IPS-18c (cell line): ENCODE measurements around the gene CTIF.

Source experiments
- H3K4me3 ChIP-seq: 2 replicates; pipeline ENCODE4 v1.7.0; 2013; ENCODE audit warnings: low read depth, mild to moderate bottlenecking, low read length, moderate library complexity; ENCODE audit not compliant: insufficient read depth
- H3K9me3 ChIP-seq: one replicate; pipeline ENCODE4 v1.6.1; 2013; ENCODE audit warnings: mild to moderate bottlenecking, low read length, moderate library complexity; ENCODE audit not compliant: control insufficient read depth, insufficient read depth

CTIF gene

GRCh38 chr18:48724442-48724841 is 185.6 kb downstream of the CTIF start:
- Histone ChIP-seq H3K4me3 (no peak overlapping the region), H3K9me3 (no peaks in the 10 kb centered on the region)

- no peaks in the 10 kb centered on the region for H3K9me3 ChIP-seq
- H3K4me3 ChIP-seq = no peak overlapping the region
Measured at GRCh38 chr18:48724939-48725338, 186.1 kb downstream of the CTIF start.

- H3K9me3 ChIP-seq = no peaks in the 10 kb centered on the region
- H3K4me3 ChIP-seq = no peak overlapping the region
Measured at GRCh38 chr18:48725562-48725961, 186.7 kb downstream of the CTIF start.

GRCh38 chr18:48727681-48728080 is 188.8 kb downstream of the CTIF start:
- H3K4me3 ChIP-seq = no peak overlapping the region
- no peaks in the 10 kb centered on the region for H3K9me3 ChIP-seq

- Histone ChIP-seq H3K9me3 (no peaks in the 10 kb centered on the region), H3K4me3 (no peak overlapping the region)
Measured at GRCh38 chr18:48728204-48728833, 189.5 kb downstream of the CTIF start.

- Histone ChIP-seq H3K9me3 (no peaks in the 10 kb centered on the region), H3K4me3 (no peak overlapping the region)
Measured at GRCh38 chr18:48729404-48729803, 190.6 kb downstream of the CTIF start.

GRCh38 chr18:48730010-48730409 is 191.2 kb downstream of the CTIF start:
- Histone ChIP-seq H3K9me3 (no peaks in the 10 kb centered on the region), H3K4me3 (no peak overlapping the region)

GRCh38 chr18:48732767-48733424 is 194.1 kb downstream of the CTIF start:
- no peaks in the 10 kb centered on the region for H3K9me3 ChIP-seq

GRCh38 chr18:48733643-48734253 is 194.9 kb downstream of the CTIF start:
- no peaks in the 10 kb centered on the region for H3K9me3 ChIP-seq
- no peak overlapping the region for H3K4me3 ChIP-seq

More at GRCh38 chr18:48732767-48733424, 194.1 kb downstream of the CTIF start:
- H3K4me3 ChIP-seq = no peak overlapping the region

- Histone ChIP-seq H3K9me3 (no peaks in the 10 kb centered on the region), H3K4me3 (no peak overlapping the region)
Measured at GRCh38 chr18:48734460-48734859, 195.6 kb downstream of the CTIF start.

GRCh38 chr18:48735080-48735676 is 196.3 kb downstream of the CTIF start:
- Histone ChIP-seq H3K4me3 (no peak overlapping the region), H3K9me3 (no peaks in the 10 kb centered on the region)

GRCh38 chr18:48735681-48736255 is 196.9 kb downstream of the CTIF start:
- H3K4me3 ChIP-seq = no peak overlapping the region
- no peaks in the 10 kb centered on the region for H3K9me3 ChIP-seq

- Histone ChIP-seq H3K9me3 (no peaks in the 10 kb centered on the region), H3K4me3 (no peak overlapping the region)
Measured at GRCh38 chr18:48736321-48737260, 197.8 kb downstream of the CTIF start.

GRCh38 chr18:48739266-48740067 is 200.6 kb downstream of the CTIF start:
- no peak overlapping the region for H3K4me3 ChIP-seq
- no peaks in the 10 kb centered on the region for H3K9me3 ChIP-seq

GRCh38 chr18:48740068-48740440 is 201.2 kb downstream of the CTIF start:
- Histone ChIP-seq H3K4me3 (no peak overlapping the region), H3K9me3 (no peaks in the 10 kb centered on the region)

GRCh38 chr18:48740851-48741485 is 202.1 kb downstream of the CTIF start:
- Histone ChIP-seq H3K4me3 (no peak overlapping the region), H3K9me3 (no peaks in the 10 kb centered on the region)
